HG02973 (cell line): ENCODE measurements around the gene PANK1.
"Not testable (repeated sequence)": the region's sequence is repeated elsewhere in the genome, so short reads cannot be mapped to it uniquely, and the experiment has no call there.

Source experiments
- ATAC-seq: cut with Tn5 transposase; IDR thresholded peaks from one replicate; pipeline ENCODE4 v1.9.1; 2021; ENCODE audit warnings: moderate library complexity; ENCODE audit not compliant: unreplicated experiment

Gene PANK1

DNA sequence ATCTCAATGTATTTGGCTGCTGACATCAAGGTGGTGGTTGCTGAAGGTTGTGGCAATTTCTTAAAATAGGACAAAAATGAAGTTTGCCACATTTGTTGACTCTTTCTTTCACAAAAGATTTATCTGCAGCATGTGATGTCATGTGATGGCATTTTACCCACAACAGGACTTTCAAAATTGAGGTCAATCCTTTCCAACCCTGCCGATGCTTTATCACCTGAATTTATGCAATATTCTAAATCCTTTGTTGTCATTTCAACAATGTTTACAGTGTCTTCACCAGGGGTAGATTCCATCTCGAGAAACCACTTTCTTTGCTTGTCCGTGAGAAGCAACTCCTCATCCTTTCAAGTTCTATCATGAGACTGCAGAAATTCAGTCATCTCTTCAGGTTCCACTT, 69.0 kb downstream of the PANK1 start:
- ATAC-seq = no peak

DNA sequence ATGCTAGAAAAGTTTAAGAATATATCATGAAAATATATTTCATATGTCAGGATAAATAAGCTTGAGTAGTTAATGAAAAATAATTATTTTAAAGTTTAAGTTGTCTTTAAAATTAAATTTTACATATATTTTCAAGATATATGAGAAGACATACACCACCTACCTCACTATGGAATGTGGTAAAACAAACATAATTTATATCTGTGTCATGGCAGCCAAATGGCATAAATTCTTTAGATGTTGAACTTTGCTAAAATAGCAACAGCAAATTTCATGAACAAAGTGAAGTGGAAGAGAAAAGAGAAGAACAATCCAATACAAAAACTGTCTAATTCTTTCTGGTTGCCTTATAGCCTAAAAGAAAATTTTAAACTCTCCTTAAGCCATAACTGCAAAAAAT, 70.0 kb downstream of the PANK1 start:
- no peak for ATAC-seq

DNA sequence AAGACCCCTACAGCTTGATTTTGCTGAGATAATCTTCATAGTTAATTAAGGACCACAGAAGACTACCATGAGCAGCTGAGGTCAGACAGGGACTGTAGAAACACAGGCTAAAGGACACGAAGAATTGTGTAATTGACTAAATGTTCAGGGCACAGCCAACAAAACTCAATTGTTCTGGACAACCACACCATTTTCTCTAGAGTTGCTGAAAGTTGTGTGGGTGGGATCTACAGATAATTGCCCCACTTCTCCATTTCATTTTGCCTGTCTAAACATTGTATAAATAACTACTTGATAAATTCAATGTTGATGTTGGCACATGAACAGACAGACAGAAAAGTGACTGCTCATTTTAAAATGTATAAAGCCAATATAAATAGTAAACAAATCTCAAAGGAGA, 70.7 kb downstream of the PANK1 start:
- no peak for ATAC-seq

DNA sequence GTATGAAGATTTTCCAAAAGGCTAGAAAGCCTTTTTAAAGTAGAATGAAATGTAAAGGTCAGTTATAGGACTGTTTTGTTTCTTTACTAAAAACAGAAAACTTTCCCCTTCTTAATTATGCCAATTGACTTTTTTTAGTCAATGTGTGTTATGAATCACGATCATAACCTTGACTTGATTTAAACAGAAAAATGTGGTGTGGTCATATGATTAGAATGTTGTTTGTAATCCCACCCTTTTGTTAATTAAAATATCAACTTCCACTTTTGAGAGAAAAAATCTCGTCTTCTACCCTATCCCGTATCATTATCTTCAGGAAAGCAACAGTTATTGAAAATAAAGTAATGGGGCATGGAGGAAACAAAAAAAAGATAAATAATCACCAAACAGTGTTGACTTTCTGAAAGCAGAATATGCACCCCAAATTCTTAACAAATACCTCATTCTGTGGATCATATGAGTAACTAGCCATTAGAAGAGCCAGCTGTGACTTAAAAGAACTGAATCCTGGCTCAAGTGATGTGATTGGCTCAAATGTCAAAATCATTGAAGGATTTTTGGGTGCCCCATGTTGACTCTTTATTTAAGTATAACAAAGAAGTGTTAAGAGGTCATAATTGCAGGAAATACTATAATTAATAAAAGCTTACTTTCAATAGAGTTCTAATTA, 77.3 kb downstream of the PANK1 start:
- ATAC-seq = no peak

DNA sequence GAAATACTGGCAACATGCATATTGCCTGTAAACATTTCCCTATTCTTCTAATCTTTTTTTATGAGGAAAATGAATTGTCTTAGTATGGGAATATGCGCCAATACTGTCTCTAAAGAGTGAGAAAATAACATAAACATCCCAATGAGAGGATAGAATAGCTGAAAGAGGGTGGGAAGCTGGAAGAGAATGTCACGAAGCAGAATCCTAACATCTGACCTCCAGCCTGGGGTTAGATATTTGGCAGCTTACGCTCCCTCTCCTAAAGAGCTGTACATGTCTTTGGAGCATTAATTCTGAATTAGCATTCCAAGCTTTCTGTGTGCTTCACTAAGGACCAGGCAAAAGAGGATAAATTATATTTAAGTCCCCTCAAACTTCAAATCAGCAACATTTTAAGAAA, 78.0 kb downstream of the PANK1 start:
- ATAC-seq = no peak

DNA sequence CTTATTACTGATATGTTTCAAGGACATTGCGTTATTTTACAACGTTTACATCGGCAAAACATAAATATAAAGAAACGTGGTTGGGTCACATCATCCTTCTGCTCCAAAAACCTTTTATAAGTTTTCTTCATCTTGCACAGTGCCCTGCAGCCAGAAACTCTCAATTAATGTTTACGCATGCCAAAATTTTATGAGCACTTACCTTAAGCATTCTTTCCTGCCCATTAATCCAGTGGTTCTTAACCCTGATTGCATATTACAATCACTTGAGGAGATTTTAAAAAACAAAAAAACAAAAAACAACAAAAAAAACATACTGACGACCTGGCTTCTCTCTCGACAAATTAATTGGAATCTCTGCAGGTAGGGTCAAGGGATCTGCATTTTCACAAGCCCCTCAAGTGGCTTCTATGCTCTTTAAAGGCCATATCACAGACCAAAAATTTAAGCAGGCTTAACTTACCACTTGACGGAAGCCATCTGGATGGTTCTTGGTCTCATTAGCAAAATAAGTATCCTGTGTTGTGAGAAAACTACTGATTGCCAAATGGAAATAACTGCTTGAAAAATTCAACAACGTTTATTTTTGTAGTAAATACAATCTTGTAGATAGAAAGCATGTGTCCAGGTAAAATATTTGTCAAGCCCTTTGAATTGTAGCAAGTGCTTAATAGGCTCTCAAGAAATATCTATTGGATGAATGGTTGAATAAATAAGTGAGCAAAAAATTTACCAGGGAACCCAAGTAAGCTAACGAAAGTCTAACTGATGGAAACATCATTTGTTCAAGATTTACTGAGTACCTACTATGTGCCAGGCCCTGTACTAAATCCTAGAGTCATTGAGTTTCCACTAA, 78.7 kb downstream of the PANK1 start:
- ATAC-seq = no peak

DNA sequence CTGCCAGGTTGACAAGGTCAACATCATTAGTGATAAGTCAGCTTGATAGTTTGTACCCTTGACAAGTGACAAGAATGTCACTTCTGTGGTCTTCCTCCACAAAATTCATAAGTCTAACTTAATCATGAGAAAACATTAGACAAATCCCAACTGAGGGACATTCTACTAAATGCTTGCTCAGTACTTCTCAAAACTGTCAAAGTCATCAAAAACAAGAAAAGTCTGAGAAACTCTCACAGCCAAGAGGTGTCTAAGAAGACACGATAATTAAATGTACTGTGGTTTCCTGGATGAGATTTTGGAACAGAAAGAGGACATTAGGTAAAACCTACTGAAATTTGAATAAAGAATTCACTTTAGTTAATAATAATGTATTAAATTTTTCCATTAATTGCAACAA, 79.9 kb downstream of the PANK1 start:
- ATAC-seq = no peak

DNA sequence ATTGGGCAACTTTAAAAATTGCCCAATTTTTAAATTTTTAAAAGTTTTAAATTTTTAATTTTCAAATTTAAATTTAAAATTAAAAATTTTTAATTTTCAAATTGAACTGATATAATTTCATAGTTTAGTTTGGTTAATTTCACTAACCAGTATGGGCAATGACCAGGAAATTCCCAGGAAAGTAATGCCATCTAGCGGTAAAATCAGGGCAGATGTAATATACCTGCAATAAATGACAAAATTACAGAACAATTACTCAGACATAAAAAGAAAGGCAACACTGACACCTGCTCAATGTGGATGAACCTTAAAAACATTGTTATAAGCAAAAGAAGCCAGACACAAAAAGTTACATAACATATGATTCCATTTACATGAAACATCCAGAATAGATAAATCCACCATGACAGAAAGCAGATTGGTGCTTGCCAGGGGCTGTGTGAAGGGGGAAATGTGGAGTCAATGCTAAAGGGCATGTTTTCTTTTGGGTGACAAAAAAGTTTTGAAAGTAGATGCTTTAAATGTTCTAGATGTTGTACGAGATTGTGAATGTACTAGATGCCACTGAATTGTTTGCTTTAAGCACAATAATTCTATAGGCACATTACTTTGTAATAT, 81.1 kb downstream of the PANK1 start:
- no peak for ATAC-seq

DNA sequence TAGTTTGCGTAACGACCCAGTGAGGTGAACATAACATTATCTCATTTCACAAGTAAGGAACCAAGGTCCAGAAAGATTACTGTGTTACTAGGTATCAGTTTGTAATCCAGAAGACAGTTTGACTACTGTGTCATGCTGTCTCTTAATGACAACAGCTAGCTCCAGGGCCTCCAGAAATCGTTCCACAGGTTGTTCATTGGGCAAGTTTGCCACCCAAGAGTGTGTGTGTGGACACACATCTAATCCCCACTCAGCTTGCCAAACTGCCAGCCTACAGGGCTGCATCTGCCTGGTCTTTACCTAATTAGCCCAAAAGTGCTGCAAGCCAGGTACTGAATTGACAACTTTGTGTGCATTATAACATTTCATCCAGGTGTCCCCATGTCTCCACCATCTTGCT, 81.7 kb downstream of the PANK1 start:
- ATAC-seq = no peak

DNA sequence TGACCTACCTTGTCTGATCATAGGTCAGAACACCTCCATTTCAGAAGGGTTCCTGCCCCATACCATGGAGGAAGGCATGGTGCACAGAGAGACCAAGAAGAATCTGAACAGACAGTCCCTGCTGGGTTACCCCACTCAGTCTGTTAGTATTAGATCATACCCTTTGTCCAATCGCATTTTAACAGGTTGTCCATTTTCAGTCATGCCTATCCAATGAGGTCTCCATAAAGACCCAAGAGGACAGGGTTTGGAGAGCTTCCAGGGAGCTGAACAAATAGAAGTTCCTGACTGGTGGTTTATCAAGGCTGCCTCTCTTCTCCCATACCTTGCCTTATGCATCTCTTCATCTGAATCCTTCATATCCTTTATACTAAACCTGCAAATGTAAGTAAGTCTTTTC, 88.4 kb downstream of the PANK1 start:
- ATAC-seq = no peak

DNA sequence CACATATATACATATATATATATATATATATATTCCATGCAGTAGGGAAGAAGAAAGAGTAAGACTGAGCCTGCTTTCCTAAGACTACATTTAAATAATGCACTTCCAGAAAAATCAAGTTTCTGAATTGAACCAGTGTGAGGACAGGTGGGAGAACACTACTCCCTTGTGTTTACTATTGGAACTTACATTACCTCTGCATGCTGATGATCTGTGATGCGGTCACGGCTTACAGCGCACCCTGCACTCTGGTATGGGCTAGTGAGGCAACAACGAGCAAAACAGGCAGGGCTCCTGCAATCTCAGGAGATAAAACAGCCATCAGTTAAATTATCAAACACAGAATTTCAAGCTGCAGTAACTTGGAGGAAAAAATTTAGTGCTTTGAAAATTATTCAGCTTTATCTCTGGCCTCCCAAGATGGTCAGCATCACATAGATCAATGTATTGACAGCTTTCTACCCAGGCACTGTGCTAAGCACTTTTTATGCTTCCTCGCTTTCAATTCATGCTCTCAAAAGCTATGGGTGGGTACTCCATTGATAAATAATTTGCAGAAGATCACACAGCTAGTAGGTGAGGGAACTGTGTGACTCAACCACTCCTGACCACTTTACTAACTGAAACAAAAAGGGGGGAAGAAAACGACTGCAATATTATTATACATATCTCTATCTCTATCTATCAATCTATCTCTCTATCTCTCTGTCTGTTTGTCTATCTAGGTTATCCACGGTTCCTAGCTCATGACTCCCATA, 89.2 kb downstream of the PANK1 start:
- no peak for ATAC-seq

DNA sequence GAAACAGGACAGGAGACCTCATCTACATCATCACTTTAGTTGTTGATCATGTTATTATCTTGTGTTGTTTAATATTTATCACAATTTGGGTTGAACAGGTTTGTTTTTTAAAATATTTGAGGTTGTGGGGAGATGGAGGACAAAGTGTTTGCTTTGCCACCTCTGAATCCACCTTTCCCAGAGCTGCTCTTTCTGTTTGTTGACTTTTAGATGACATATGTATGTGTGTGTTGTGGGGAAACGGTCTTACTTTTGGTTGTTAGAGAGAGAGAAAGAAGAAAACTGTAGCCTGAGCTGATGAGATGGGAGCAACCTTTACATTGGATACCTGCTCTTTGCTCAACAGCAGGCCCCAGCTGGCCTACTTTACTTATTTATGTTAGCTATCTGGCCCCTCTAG, 90.6 kb downstream of the PANK1 start:
- ATAC-seq = no peak

DNA sequence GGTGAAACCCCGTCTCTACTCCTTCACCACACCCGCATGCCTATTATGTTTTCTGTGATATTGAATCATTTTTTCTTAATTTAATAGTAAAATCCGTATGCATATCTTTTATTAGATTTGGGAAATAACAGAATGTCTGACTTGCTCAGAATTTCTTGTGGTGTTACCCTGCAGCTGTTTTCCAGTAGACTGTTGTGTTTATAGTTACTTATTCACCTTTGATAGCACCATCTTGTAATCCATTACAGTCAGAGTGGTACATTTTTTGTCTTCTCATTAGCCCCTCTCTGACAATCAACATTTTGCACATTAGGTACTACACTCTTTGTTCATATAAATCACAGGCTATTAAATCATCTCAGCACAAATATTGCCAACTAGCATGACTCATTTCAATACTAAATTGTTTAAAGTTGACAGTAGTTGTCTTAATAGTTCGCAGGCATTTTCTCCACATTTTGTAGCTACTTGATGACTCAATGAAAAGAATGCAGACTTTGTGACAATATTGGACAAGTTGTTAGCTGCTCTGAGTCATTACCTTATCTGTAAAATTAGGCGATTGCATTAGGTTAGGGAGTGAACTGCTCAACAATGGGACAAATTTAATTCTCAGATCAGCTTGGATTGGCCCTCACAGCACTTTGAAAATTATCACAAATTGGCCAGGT, 91.8 kb downstream of the PANK1 start:
- ATAC-seq = no peak

DNA sequence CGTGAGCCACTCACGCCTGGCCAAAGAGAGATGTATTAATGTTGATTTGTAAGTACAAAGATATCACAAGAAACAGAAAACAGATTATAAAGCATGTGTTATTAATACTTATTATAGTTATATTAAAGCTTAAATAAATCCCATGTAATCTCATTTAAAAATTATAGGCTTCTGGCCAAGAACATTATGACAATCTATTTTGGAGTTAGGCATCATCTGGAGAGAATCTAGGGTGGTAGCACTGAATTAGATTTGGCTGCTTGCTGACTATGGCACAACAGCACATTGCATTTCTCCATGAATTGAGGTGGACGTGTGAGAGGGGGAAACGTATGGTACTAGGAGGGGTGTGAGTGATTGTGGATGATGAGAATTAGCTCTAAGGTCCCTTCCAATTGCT, 92.8 kb downstream of the PANK1 start:
- no peak for ATAC-seq

DNA sequence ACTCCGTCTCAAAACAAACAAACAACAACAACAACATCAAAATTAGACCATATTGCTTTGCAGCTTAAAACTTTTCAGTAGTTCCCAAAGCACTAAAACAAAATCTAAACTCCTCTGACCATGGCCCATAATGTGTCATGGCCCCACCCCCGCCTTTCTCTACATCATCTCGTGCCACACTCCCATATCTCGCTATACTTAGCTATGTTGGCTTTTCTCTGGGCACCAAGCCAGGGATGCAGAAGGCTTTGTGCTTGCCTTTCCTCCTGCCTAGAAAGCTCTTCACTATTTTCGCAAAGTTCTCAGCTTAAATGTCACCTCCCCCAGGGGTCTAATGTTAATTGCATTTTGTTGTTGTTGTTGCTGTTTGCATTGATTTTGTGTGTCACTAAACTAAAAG, 94.5 kb downstream of the PANK1 start:
- no peak for ATAC-seq

DNA sequence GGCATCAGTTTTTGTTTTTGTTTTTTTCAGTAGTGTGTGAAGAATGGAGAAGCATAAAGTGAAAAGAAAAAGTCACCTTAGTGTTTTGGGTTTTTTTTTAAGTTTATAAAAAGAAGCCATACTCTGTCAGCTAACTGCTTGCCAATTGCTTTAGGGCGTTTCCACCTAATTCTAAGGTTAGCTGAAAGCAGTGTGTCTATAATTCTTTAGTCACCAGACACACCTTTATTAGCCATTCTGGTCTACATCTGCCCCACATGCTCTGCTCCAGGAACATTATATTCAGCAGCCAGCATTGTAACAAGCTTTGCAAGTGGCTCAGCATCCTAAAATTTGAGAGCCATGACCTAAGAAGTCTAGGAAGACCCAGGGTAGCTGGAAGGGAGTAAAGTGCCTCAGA, 95.5 kb downstream of the PANK1 start:
- ATAC-seq = no peak

DNA sequence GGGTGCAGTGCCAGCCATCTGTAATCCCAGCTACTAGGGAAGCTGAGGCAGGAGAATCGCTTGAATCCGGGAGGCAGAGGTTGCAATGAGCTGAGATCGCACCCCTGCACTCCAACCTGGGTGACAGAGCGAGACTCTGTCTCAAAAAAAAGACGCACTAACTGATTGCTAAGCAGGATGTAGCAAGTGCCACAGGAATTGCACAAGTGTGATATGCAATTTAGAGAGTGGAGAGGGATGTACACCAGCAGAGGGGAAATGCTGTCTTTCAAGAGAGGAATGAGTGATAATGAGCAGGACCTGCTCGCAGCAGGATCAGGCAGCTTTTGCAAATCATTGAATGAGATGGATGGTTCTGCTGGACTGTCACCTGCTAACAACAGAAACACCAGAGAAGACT, 96.4 kb downstream of the PANK1 start:
- no peak for ATAC-seq

DNA sequence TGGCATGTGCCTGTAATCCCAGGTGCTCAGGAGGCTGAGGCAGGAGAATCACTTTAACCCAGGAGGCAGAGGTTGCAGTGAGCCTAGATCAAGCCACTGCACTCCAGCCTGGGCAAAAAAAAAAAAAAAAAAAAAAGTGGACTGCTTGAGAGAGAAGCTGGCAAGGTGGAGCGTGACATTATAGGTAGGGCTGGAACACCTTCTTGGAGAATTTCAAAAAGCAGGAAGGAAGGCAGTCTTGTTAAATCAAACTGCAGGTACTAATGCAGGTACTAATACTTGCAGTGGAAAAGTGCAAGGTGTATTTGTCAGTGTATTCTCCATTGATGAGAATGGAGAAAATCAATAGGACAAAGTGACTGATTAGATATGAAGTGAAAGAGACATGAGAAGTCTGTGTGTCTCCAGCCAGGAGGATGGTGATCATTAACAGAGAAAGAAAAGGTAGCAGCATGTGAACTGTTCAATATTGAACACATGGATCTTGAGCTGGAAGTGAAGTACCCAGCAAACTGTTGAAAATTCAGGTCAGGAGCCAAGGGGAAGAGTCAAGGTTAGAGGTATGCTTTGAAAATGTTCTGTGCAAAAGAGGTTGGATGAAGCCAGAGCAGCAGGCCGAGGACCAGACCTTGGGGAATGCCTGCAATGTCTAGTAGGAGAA, 97.1 kb downstream of the PANK1 start:
- ATAC-seq = no peak

DNA sequence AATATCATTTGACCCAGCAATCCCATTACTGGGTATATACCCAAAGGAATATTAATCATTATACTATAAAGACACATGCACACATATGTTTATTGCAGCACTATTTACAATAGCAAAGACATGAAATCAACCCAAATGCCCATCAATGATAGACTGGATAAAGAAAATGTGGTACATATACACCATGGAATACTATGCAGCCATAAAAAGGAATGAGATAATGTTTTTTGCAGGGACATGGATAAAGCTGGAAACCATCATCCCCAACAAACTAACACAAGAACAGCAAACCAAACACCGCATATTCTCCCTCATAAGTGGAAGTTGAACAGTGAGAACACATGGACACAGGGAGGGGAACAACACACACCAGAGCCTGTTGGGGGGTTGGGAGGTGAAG, 98.4 kb downstream of the PANK1 start:
- ATAC-seq = not testable (repeated sequence)

DNA sequence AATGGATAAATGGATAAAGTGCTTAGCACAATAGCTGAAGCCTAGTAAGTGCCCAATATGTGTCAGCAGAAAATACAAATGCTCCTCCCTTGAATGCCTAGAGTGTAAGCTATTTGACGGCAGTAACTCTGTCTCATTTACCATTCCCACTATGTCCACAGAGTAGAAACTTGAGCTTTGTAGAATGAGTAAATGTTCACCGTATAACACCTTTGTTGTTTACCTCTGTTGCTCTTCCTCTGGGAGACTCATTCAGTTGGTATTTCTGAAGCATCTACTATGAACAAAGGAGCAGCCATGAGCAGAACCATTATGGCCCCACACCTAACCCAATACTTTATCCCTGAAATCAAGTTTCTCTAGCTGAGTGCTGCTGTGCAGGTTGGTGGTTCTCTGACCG, 101.2 kb downstream of the PANK1 start:
- no peak for ATAC-seq
